Measurements from ENCODE around the gene FOXG1.

Gene FOXG1

DNA sequence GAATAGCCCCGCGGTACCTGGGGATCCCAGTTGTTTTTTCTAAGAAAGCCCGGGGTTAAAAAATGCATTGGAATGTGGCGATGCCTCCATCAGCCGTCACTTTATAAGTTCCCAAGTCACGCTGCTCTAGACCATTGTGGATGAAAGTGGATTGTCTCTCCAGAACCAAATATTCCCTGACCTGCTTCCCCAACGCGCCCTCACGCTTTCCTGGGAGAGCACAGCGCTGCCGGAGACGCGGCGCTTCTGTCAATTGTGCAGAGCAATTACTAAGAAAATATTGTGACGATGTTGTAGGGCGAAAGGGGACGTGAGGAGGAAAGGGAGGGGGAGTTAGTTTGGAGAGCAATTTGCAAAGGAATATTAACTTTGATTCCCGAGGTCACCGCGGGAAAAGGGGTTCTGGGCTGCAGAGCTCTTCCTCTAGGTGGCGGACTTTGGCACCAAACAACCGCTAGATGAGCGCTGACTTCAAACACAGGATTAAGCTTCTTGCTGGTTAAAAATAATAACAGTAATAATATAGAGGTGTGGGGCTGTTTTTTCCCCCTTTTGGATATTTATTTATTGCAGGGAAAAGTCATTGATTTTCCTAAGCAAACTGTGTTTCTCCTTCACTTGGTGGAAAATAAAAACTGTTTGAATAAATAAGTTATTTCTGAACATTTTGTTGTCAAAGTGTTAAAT, 9.6 kb upstream of the FOXG1 start:
- TF ChIP-seq, protein P1, sequence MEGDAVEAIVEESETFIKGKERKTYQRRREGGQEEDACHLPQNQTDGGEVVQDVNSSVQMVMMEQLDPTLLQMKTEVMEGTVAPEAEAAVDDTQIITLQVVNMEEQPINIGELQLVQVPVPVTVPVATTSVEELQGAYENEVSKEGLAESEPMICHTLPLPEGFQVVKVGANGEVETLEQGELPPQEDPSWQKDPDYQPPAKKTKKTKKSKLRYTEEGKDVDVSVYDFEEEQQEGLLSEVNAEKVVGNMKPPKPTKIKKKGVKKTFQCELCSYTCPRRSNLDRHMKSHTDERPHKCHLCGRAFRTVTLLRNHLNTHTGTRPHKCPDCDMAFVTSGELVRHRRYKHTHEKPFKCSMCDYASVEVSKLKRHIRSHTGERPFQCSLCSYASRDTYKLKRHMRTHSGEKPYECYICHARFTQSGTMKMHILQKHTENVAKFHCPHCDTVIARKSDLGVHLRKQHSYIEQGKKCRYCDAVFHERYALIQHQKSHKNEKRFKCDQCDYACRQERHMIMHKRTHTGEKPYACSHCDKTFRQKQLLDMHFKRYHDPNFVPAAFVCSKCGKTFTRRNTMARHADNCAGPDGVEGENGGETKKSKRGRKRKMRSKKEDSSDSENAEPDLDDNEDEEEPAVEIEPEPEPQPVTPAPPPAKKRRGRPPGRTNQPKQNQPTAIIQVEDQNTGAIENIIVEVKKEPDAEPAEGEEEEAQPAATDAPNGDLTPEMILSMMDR (IDR thresholded peaks at IDR 0.05; ENCODE audit: borderline replicate concordance, control extremely low read depth, extremely low read depth, insufficient read depth, missing control alignments): peak; percentile 71
- in situ Hi-C loops (cut with MboI; ENCODE audit: low sequenced_read_pairs, unreplicated experiment): loop anchor here (10.0 to 25.0 kb wide), 2 partner anchors 778 to 1455 kb away; no protein-coding TSS in a partner anchor
- DNase-seq (ENCODE audit: low spot score): peak; percentile 57

DNA sequence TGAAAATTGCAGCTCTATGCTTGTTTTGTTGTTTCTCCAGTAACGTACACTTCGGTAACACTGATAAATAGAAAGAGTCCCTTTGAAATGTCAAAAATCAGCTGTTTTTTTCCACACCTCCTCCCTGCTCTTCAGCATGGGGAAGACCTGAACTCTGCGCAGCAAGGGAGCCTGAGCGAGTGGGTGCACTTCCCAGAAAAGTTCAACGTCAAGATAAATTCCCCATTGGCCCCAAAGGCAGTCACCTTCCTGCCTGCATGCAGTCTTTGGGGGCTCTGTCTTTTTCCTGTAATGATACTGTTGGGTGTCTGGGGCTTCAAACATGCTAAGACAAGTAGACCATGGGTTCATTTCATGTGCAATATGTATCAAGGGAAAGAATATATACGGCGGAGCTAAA, 8.8 kb upstream of the FOXG1 start:
- TF ChIP-seq, protein P1 (IDR thresholded peaks at IDR 0.05; ENCODE audit: borderline replicate concordance, control extremely low read depth, extremely low read depth, insufficient read depth, missing control alignments): no peak
- no peak for DNase-seq (ENCODE audit: low spot score)
- in situ Hi-C loops (cut with MboI; ENCODE audit: low sequenced_read_pairs, unreplicated experiment): loop anchor here (10.0 to 25.0 kb wide), 2 partner anchors 777 to 1455 kb away; no protein-coding TSS in a partner anchor

DNA sequence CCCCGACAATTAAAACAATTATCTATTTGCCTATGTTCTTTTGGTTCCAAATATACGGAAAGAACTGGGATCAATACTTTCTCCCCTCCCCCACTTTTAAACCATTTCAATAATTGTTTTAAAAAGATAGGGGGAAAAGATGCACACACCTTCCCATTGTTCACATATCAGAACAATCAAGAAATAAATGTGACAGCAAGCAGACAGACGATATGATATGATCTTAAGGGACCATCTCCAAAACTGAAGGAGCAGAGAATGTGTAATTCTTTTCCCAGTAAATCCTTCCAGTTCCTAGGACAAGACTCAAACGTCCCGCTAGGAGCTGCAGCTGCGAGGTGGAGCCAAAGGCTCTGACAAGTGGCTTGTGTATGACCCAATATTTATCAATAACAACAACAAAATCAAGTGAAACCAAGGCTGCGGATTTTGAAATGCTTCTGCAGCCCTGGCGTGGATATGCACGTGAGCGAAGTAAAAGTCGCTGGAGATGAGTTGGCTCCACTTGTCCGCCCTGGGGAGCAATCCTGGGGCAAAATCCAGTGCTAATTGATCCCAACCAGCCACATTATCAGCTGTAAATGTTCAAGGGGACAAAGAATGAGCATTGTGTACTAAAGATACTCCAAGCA, 8.2 kb upstream of the FOXG1 start:
- in situ Hi-C loops (cut with MboI; ENCODE audit: low sequenced_read_pairs, unreplicated experiment): loop anchor here (10.0 to 25.0 kb wide), 2 partner anchors 776 to 1454 kb away; no protein-coding TSS in a partner anchor
- TF ChIP-seq, protein P1 (IDR thresholded peaks at IDR 0.05; ENCODE audit: borderline replicate concordance, control extremely low read depth, extremely low read depth, insufficient read depth, missing control alignments): no peak
- no peak for DNase-seq (ENCODE audit: low spot score)

DNA sequence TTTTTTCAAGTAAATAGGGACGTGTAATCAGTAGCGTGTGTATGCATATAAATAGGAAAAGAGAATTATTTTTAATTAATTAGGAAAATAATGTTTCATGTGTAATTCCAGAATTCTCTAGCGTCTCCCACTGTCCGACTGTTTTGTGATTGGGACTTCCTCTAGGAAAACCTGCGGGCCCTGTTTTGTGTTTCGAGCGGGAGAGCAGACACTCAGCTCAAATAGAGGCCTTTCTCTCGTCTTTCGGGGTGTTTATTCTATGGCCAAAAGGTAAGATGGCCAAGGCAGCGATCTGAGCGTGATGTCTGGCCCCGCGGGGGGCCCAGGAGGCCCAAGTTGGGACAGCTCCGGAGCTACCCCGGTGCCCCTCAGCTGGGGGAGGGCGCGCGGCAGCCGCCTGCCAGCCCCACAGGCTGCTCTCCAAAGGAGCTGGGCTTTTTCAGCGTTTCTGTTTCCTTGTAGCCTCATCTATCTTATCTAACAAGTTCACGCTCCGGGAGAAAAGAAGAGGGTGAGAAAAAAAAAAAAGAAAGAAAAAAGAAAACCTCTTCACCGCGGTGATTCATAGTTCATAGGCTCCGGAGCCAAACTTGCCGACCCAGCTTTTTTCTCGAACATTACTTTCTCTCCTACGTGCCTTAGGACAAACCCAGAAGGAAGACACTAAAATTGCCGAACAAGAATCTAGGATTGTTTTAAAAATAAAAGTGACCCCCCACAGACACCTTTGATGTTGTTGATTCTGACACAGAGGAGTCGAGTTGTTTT, 7.5 kb upstream of the FOXG1 start:
- no peak for DNase-seq (ENCODE audit: low spot score)
- in situ Hi-C loops (cut with MboI; ENCODE audit: low sequenced_read_pairs, unreplicated experiment): loop anchor here (10.0 to 25.0 kb wide), 2 partner anchors 776 to 1453 kb away; no protein-coding TSS in a partner anchor
- TF ChIP-seq, protein P1 (IDR thresholded peaks at IDR 0.05; ENCODE audit: borderline replicate concordance, control extremely low read depth, extremely low read depth, insufficient read depth, missing control alignments): no peak

DNA sequence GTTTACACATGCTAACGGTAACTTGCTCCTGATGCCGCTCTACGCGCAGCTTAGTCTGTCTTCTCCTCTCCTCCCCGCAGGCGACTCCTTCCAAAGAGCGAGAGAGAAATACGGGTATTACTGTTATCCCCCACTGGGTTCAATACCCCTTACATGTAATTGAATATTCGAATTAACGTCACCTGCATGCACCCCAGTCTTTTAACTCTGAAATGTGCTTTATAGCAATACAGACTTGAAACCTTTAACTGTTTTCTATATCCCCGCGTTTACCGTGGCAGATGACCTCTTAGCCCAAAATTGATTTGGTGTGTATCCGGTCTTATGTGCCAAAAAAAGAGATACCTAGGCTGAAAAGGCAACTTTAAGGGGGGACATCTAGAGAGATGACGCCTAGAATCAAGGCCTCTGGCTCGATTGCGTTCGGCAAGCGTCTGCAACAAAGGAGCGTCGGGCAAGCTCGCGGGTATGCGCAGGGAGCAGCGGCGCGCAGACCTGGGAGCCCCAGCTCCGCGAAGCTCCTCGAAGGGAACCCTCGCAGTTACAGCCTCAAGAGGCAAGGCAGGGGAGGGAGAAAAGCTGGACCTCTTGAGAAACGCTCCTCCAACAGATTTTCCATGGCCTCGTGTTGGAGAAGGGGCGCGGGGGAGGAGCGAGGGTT, 6.8 kb upstream of the FOXG1 start:
- in situ Hi-C loops (cut with MboI; ENCODE audit: low sequenced_read_pairs, unreplicated experiment): loop anchor here (10.0 to 25.0 kb wide), 2 partner anchors 775 to 1453 kb away; no protein-coding TSS in a partner anchor
- TF ChIP-seq, protein P1 (IDR thresholded peaks at IDR 0.05; ENCODE audit: borderline replicate concordance, control extremely low read depth, extremely low read depth, insufficient read depth, missing control alignments): no peak
- no peak for DNase-seq (ENCODE audit: low spot score)

All from GM13976 (cell line).